HepG2 (cell line): ENCODE measurements around the gene YTHDF1. TPM values are rescaled to one million over a fixed set of nuclear protein-coding genes. Genes with fewer than 3 reads are reported as not detected.

Source experiments
- HNF4A ChIP-seq: sonication (generic); formaldehyde crosslinking; IDR thresholded peaks from 2 replicates; pipeline ENCODE4 v1.4.0; 2020; ENCODE audit warnings: missing genetic modification reagents
- KDM1A ChIP-seq: IDR thresholded peaks from 2 replicates; pipeline ENCODE4 v1.6.1; 2016; ENCODE audit warnings: missing compliant biosample characterization
- KIAA2018 ChIP-seq: sonication (generic); formaldehyde crosslinking; IDR thresholded peaks from 2 replicates; pipeline ENCODE4 v1.5.0; 2020; ENCODE audit warnings: mild to moderate bottlenecking, missing genetic modification reagents, borderline replicate concordance
- SETDB1 ChIP-seq: sonication (generic); formaldehyde crosslinking; IDR thresholded peaks from 2 replicates; pipeline ENCODE4 v1.5.1; 2020; ENCODE audit warnings: missing genetic modification reagents, mild to moderate bottlenecking, borderline replicate concordance
- SNAPC4 ChIP-seq: sonication (generic); formaldehyde crosslinking; IDR thresholded peaks from 2 replicates; pipeline ENCODE4 v1.4.0; 2020; ENCODE audit warnings: mild to moderate bottlenecking, missing genetic modification reagents
- ZNF343 ChIP-seq: sonication (generic); formaldehyde crosslinking; IDR thresholded peaks from 2 replicates; pipeline ENCODE4 v1.4.0; 2020; ENCODE audit warnings: mild to moderate bottlenecking, missing genetic modification reagents
- ZNF543 ChIP-seq: sonication (generic); formaldehyde crosslinking; IDR thresholded peaks from 2 replicates; pipeline ENCODE4 v1.4.0; 2020; ENCODE audit warnings: mild to moderate bottlenecking, missing genetic modification reagents
- ZNF572 ChIP-seq: sonication (generic); formaldehyde crosslinking; IDR thresholded peaks from 2 replicates; pipeline ENCODE4 v1.5.1; 2020; ENCODE audit warnings: mild to moderate bottlenecking, missing genetic modification reagents
- ZNF660 ChIP-seq: sonication (generic); formaldehyde crosslinking; IDR thresholded peaks from 2 replicates; pipeline ENCODE4 v1.5.1; 2020; ENCODE audit warnings: mild to moderate bottlenecking, low read depth, missing genetic modification reagents, borderline replicate concordance
- ZNF740 ChIP-seq: sonication (generic); formaldehyde crosslinking; IDR thresholded peaks from 2 replicates; pipeline ENCODE4 v1.4.0; 2020; ENCODE audit warnings: missing genetic modification reagents
- ZNF766 ChIP-seq: sonication (generic); formaldehyde crosslinking; IDR thresholded peaks from 2 replicates; pipeline ENCODE4 v1.5.0; 2020; ENCODE audit warnings: missing genetic modification reagents, borderline replicate concordance
- polyA plus RNA-seq, 8 experiments: library from polyadenylated mRNA; depleted of rRNA in 3 of 8; stranded (reverse) in 7 of 8; unstranded in 1 of 8; fragments of >200 nt; fragmentation: Illumina TruSeq in 4 of 8; extraction: Trizol in 4 of 8; gene quantifications; 2 replicates each; pipeline versions ENCODE4 v1.2.1 to v1.2.3, GENCODE V29; 2011 to 2016; ENCODE audit warnings: low read depth in 4 of 8, missing spikeins in 1 of 8, mixed read lengths in 1 of 8; ENCODE audit not compliant: insufficient read depth in 1 of 8
- total RNA-seq, 5 experiments: library from RNA; depleted of rRNA; stranded (reverse); fragments of >200 nt; fragmentation: Illumina TruSeq; extraction: Trizol; gene quantifications; 2 replicates each; pipeline ENCODE4 v1.2.3, GENCODE V29; 2016; ENCODE audit warnings: low read depth in 1 of 5

The YTHDF1 gene
- total and polyA plus RNA-seq, 2 of the 13 experiments (the other 11 are each of a cell fraction or from before 2014, with no cell fraction given) = 34.5 to 37.7 TPM

- TF ChIP-seq ZNF543 (CRISPR knock-in tag) = no peak
- TF ChIP-seq ZNF660 (CRISPR knock-in tag) = no peak
- no peak for TF ChIP-seq KDM1A (CRISPR knock-in tag)
- no peak for TF ChIP-seq SETDB1 (CRISPR knock-in tag)
- TF ChIP-seq HNF4A (CRISPR knock-in tag) = peak; percentile 23; the same call in 1 of the 2 replicates
- 0 out of 2 replicates have a peak, but pooled peaks have one; percentile 29 for TF ChIP-seq ZNF343 (CRISPR knock-in tag)
- no peak for TF ChIP-seq ZNF740 (CRISPR knock-in tag)
- TF ChIP-seq ZNF572 (CRISPR knock-in tag) = 0 out of 2 replicates have a peak, but pooled peaks have one; percentile 53
- no peak for TF ChIP-seq KIAA2018 (CRISPR knock-in tag)
- TF ChIP-seq SNAPC4 = no peak
- peak; percentile 61; the same call in 1 of the 2 replicates for TF ChIP-seq ZNF766 (CRISPR knock-in tag)
- TF ChIP-seq, all 625 proteins: peak for 49
Measured at GRCh38 chr20:63261060-63261794, 45.3 kb upstream of the YTHDF1 start (continued).
